WTC11 (cell line): ENCODE data around the gene MUC6. TPM values are rescaled to one million over a fixed set of nuclear protein-coding genes. Genes with fewer than 3 reads are reported as not detected.

ENCODE experiments used
- ATAC-seq: fragments of 200-7000 bp; cut with Tn5 transposase; 2 replicates; pipeline ENCODE4 v1.10.0; 2021; ENCODE audit warnings: mild to moderate bottlenecking, moderate library complexity
- CTCF ChIA-PET: fragments of 300-600 bp; sonication (Branson Sonifier 250); formaldehyde crosslinking; loops from one replicate; lab custom pipeline; 2021; ENCODE audit warnings: antibody characterized with exemption; lab: Charles Lee
- POLR2A ChIA-PET: fragments of 350-600 bp; sonication (Branson Sonifier 250); formaldehyde crosslinking; loops from one replicate; lab custom pipeline; 2021; ENCODE audit warnings: antibody characterized with exemption; lab: Charles Lee
- DNase-seq: peaks from one replicate; pipeline ENCODE4 v3.0.0; 2021; ENCODE audit warnings: low spot score
- H3K27ac Mint-ChIP-seq: 2 replicates; pipeline ENCODE4 v1.8.0; 2021; ENCODE audit warnings: mixed read lengths
- H3K27me3 Mint-ChIP-seq: 2 replicates; pipeline ENCODE4 v1.8.0; 2021; ENCODE audit warnings: low read depth, mild to moderate bottlenecking, moderate library complexity, mixed read lengths
- H3K36me3 Mint-ChIP-seq: 2 replicates; pipeline ENCODE4 v1.8.0; 2021; ENCODE audit warnings: mixed read lengths
- H3K4me1 Mint-ChIP-seq: 2 replicates; pipeline ENCODE4 v1.8.0; 2022; ENCODE audit warnings: mixed read lengths
- H3K4me3 Mint-ChIP-seq: 2 replicates; pipeline ENCODE4 v1.8.0; 2021; ENCODE audit warnings: mild to moderate bottlenecking, moderate library complexity, mixed read lengths
- H3K9me3 Mint-ChIP-seq: 2 replicates; pipeline ENCODE4 v1.8.0; 2021; ENCODE audit warnings: mixed read lengths
- AR ChIP-seq: fragments of 250-450 bp; sonication (Bioruptor Pico); IDR thresholded peaks from 2 replicates; pipeline ENCODE4 v1.9.0; 2021; ENCODE audit warnings: mild to moderate bottlenecking
- ARID4B ChIP-seq: sonication (generic); formaldehyde crosslinking; IDR thresholded peaks from 2 replicates; pipeline ENCODE4 v1.8.0; 2023; ENCODE audit warnings: missing genetic modification reagents, mild to moderate bottlenecking, borderline replicate concordance
- ATF1 ChIP-seq: sonication (generic); formaldehyde crosslinking; IDR thresholded peaks from 2 replicates; pipeline ENCODE4 v1.8.1; 2023; ENCODE audit warnings: mild to moderate bottlenecking, moderate library complexity, missing genetic modification reagents
- CREB1 ChIP-seq: sonication (generic); formaldehyde crosslinking; IDR thresholded peaks from 2 replicates; pipeline ENCODE4 v1.8.0; 2023; ENCODE audit warnings: mild to moderate bottlenecking, missing genetic modification reagents
- CREM ChIP-seq: sonication (generic); formaldehyde crosslinking; IDR thresholded peaks from 2 replicates; pipeline ENCODE4 v1.8.1; 2022; ENCODE audit warnings: mild to moderate bottlenecking, missing genetic modification reagents, moderate library complexity
- CTCF ChIP-seq: fragments of 200-600 bp; IDR thresholded peaks from 2 replicates; pipeline ENCODE4 v1.8.0; 2022; ENCODE audit warnings: antibody characterized with exemption
- E2F5 ChIP-seq: sonication (generic); formaldehyde crosslinking; IDR thresholded peaks from 2 replicates; pipeline ENCODE4 v1.8.1; 2022; ENCODE audit warnings: mild to moderate bottlenecking, moderate library complexity, missing genetic modification reagents
- ELF4 ChIP-seq: sonication (generic); formaldehyde crosslinking; IDR thresholded peaks from 2 replicates; pipeline ENCODE4 v1.8.1; 2022; ENCODE audit warnings: low read depth, mild to moderate bottlenecking, moderate library complexity, missing genetic modification reagents
- ETV6 ChIP-seq: sonication (generic); formaldehyde crosslinking; IDR thresholded peaks from 2 replicates; pipeline ENCODE4 v1.8.1; 2022; ENCODE audit warnings: mild to moderate bottlenecking, missing genetic modification reagents
- GABPB1 ChIP-seq: sonication (generic); formaldehyde crosslinking; IDR thresholded peaks from 2 replicates; pipeline ENCODE4 v1.8.1; 2023; ENCODE audit warnings: mild to moderate bottlenecking, missing genetic modification reagents
- GTF2I ChIP-seq: fragments of 250-450 bp; sonication (Bioruptor Pico); conservative IDR thresholded peaks from 2 replicates; pipeline ENCODE4 v1.4.0; 2021; ENCODE audit warnings: mild to moderate bottlenecking
- HMGA2 ChIP-seq: fragments of 250-450 bp; sonication (Bioruptor Pico); IDR thresholded peaks from 2 replicates; pipeline ENCODE4 v1.4.0; 2021; ENCODE audit warnings: mild to moderate bottlenecking, moderate library complexity
- MLX ChIP-seq: sonication (generic); formaldehyde crosslinking; IDR thresholded peaks from 2 replicates; pipeline ENCODE4 v1.8.1; 2023; ENCODE audit warnings: mild to moderate bottlenecking, missing genetic modification reagents, moderate library complexity
- MYBL2 ChIP-seq: sonication (generic); formaldehyde crosslinking; IDR thresholded peaks from 2 replicates; pipeline ENCODE4 v1.8.1; 2023; ENCODE audit warnings: mild to moderate bottlenecking, moderate library complexity, missing genetic modification reagents
- NFATC4 ChIP-seq: fragments of 250-450 bp; sonication (Bioruptor Pico); IDR thresholded peaks from 2 replicates; pipeline ENCODE4 v1.9.0; 2021; ENCODE audit warnings: mild to moderate bottlenecking
- NFE2L1 ChIP-seq: sonication (generic); formaldehyde crosslinking; IDR thresholded peaks from 2 replicates; pipeline ENCODE4 v1.8.1; 2023; ENCODE audit warnings: missing genetic modification reagents
- STAT6 ChIP-seq: sonication (generic); formaldehyde crosslinking; conservative IDR thresholded peaks from 2 replicates; pipeline ENCODE4 v1.8.1; 2023; ENCODE audit warnings: mild to moderate bottlenecking, low read depth, missing genetic modification reagents, moderate library complexity
- TCF7 ChIP-seq: sonication (generic); formaldehyde crosslinking; IDR thresholded peaks from 2 replicates; pipeline ENCODE4 v1.8.0; 2022; ENCODE audit warnings: mild to moderate bottlenecking, low read depth, missing genetic modification reagents, moderate library complexity
- TEAD4 ChIP-seq: sonication (generic); formaldehyde crosslinking; IDR thresholded peaks from 2 replicates; pipeline ENCODE4 v1.8.0; 2022; ENCODE audit warnings: mild to moderate bottlenecking, missing genetic modification reagents
- ZNF138 ChIP-seq: sonication (generic); formaldehyde crosslinking; conservative IDR thresholded peaks from 2 replicates; pipeline ENCODE4 v1.8.1; 2022; ENCODE audit warnings: mild to moderate bottlenecking, moderate library complexity, missing genetic modification reagents
- ZNF219 ChIP-seq: sonication (generic); formaldehyde crosslinking; IDR thresholded peaks from 2 replicates; pipeline ENCODE4 v1.8.0; 2023; ENCODE audit warnings: missing genetic modification reagents, mild to moderate bottlenecking, borderline replicate concordance
- ZNF512 ChIP-seq: sonication (generic); formaldehyde crosslinking; IDR thresholded peaks from 2 replicates; pipeline ENCODE4 v1.8.1; 2022; ENCODE audit warnings: missing genetic modification reagents, borderline replicate concordance
- ZNF671 ChIP-seq: fragments of 250-450 bp; sonication (Bioruptor Pico); IDR thresholded peaks from 2 replicates; pipeline ENCODE4 v1.8.0; 2021; ENCODE audit warnings: mild to moderate bottlenecking
- total RNA-seq: library from RNA; stranded (reverse); gene quantifications from 3 replicates; pipeline ENCODE4 v1.2.3, GENCODE V29; 2021

Gene MUC6
- total RNA-seq, 1 experiment from 2014 or later, result 0.13 TPM

- H3K27me3 Mint-ChIP-seq, result no peaks in the 10 kb centered on the region
- H3K27ac Mint-ChIP-seq, result no peak overlapping the region
- DNase-seq, result no peak
- no peak for TF ChIP-seq CREB1
- TF ChIP-seq GABPB1, result no peak
- no peak for TF ChIP-seq GTF2I (CRISPR knock-in tag)
- TF ChIP-seq STAT6, result no peak
- TF ChIP-seq ARID4B (CRISPR knock-in tag), result no peak
- TF ChIP-seq MLX (CRISPR knock-in tag), result no peak
- TF ChIP-seq ELF4, result no peak
- no peak for TF ChIP-seq ATF1 (CRISPR knock-in tag)
- peaks cover 40% of the 10 kb centered on the region for H3K36me3 Mint-ChIP-seq
- POLR2A ChIA-PET, result no interaction called here
- CTCF ChIA-PET, result no interaction called here
- ATAC-seq, result no peak
- H3K9me3 Mint-ChIP-seq, result peaks cover 4% of the 10 kb centered on the region
- no peak overlapping the region for H3K4me3 Mint-ChIP-seq
- H3K4me1 Mint-ChIP-seq, result no peaks in the 10 kb centered on the region
These were observed 38.6 kb downstream of the MUC6 start for GRCh38 chr11:997907-998306.

- ChIA-PET POLR2A (no interaction called here), CTCF (no interaction called here)
- no peak for DNase-seq
- Mint-ChIP-seq H3K36me3 (peaks cover 41% of the 10 kb centered on the region), H3K4me1 (no peaks in the 10 kb centered on the region), H3K27ac (no peak overlapping the region), H3K9me3 (peaks cover 4% of the 10 kb centered on the region), H3K4me3 (no peak overlapping the region), H3K27me3 (no peaks in the 10 kb centered on the region)
- ATAC-seq, result no peak
- TF ChIP-seq ZNF671 (CRISPR knock-in tag) (no peak), ETV6 (no peak), TCF7 (no peak), CTCF (no peak), NFE2L1 (CRISPR knock-in tag) (no peak), CREM (no peak), E2F5 (no peak), ZNF138 (CRISPR knock-in tag) (no peak), NFATC4 (no peak), ZNF512 (CRISPR knock-in tag) (no peak), MYBL2 (CRISPR knock-in tag) (no peak), HMGA2 (CRISPR knock-in tag) (no peak), AR (no peak), TEAD4 (CRISPR knock-in tag) (no peak), ZNF219 (CRISPR knock-in tag) (no peak)
These were observed 39.8 kb downstream of the MUC6 start for GRCh38 chr11:996681-997080.
